PC-9 (cell line): ENCODE data around the gene CYB5RL. TPM values are rescaled to one million over a fixed set of nuclear protein-coding genes. Genes with fewer than 3 reads are reported as not detected.

Source experiments
- BruUV-seq: library from RNA; stranded (reverse); fragments of 400-500 nt; replicated peaks from 2 replicates; lab custom pipeline; 2021; lab: Mats Ljungman, UMichigan
- CTCF ChIA-PET: fragments of 300-600 bp; sonication (Branson Sonifier 250); formaldehyde crosslinking; loops from one replicate; lab custom pipeline; 2022; ENCODE audit warnings: antibody characterized with exemption; lab: Charles Lee
- POLR2A ChIA-PET: fragments of 300-600 bp; sonication (Branson Sonifier 250); formaldehyde crosslinking; loops from one replicate; lab custom pipeline; 2022; ENCODE audit warnings: antibody characterized with exemption; ENCODE audit not compliant: unreplicated experiment; lab: Charles Lee
- DNase-seq, 2 experiments: peaks; one replicate each; pipeline versions ENCODE4 v3.0.0 to v3.0.0-alpha.2; 2015 to 2022; ENCODE audit warnings: mixed read lengths in 1 of 2
- H2AFZ ChIP-seq: fragments of 200-600 bp; sonication (generic); 2 replicates; pipeline ENCODE4 v1.8.1; 2017; ENCODE audit warnings: antibody characterized with exemption
- H3F3A ChIP-seq: fragments of 200-600 bp; sonication (generic); 2 replicates; pipeline ENCODE4 v1.8.1; 2017; ENCODE audit warnings: antibody characterized with exemption, mild to moderate bottlenecking, low read depth; ENCODE audit not compliant: insufficient read depth
- H3K27ac ChIP-seq: fragments of 200-600 bp; sonication (generic); 2 replicates; pipeline ENCODE4 v1.6.1; 2016; ENCODE audit warnings: mixed run types
- H3K27me3 ChIP-seq: fragments of 200-600 bp; sonication (generic); 2 replicates; pipeline ENCODE4 v1.6.1; 2016; ENCODE audit warnings: low read depth, mixed run types; ENCODE audit not compliant: insufficient read depth
- H3K36me3 ChIP-seq: fragments of 200-600 bp; sonication (generic); 2 replicates; pipeline ENCODE4 v1.6.1; 2016; ENCODE audit warnings: low read depth, mixed run types
- H3K4me1 ChIP-seq: fragments of 200-600 bp; sonication (generic); replicated peaks from 2 replicates; pipeline ENCODE4 v1.6.1; 2016; ENCODE audit warnings: mixed run types; ENCODE audit not compliant: insufficient read depth
- H3K4me2 ChIP-seq: fragments of 200-600 bp; sonication (generic); 2 replicates; pipeline ENCODE4 v1.6.1; 2017; ENCODE audit warnings: mixed run types
- H3K4me3 ChIP-seq: fragments of 200-600 bp; sonication (generic); 2 replicates; pipeline ENCODE4 v1.6.1; 2016; ENCODE audit warnings: mixed run types
- H3K79me2 ChIP-seq: fragments of 200-600 bp; sonication (generic); 2 replicates; pipeline ENCODE4 v1.6.1; 2017; ENCODE audit warnings: low read depth, mixed run types
- H3K9me2 ChIP-seq: fragments of 200-600 bp; sonication (generic); 2 replicates; pipeline ENCODE4 v1.8.1; 2017; ENCODE audit warnings: mild to moderate bottlenecking; ENCODE audit not compliant: insufficient read depth
- H3K9me3 ChIP-seq: fragments of 200-600 bp; sonication (generic); 2 replicates; pipeline ENCODE4 v1.8.1; 2016; ENCODE audit warnings: low read depth; ENCODE audit not compliant: insufficient read depth
- H4K20me1 ChIP-seq: fragments of 200-600 bp; sonication (generic); 2 replicates; pipeline ENCODE4 v1.8.1; 2017; ENCODE audit not compliant: insufficient read depth
- CTCF ChIP-seq: fragments of 200-600 bp; sonication (generic); conservative IDR thresholded peaks from 2 replicates; pipeline ENCODE4 v1.6.1; 2017; ENCODE audit warnings: mixed run types, antibody characterized with exemption, mild to moderate bottlenecking, moderate library complexity
- EZH2 ChIP-seq: fragments of 200-600 bp; sonication (generic); IDR thresholded peaks from 2 replicates; pipeline ENCODE4 v1.8.0; 2017; ENCODE audit warnings: antibody characterized with exemption, low read depth
- intact Hi-C: fragments of 100-400 bp; cut with micrococcal nuclease; formaldehyde crosslinking; loops from one replicate; pipeline ENCODE4 v1.10.0; 2022; ENCODE audit not compliant: unreplicated experiment
- total RNA-seq: library from RNA; stranded (reverse); gene quantifications from 2 replicates; pipeline ENCODE4 v1.2.3, GENCODE V29; 2021

Gene CYB5RL
- total RNA-seq, 1 experiment from 2014 or later = 6.7 TPM

- intact Hi-C loops = no loop called here
- TF ChIP-seq EZH2 (no peak), CTCF (no peak)
- BruUV-seq = no TSS peak
- Histone ChIP-seq H3K4me2 (no peak overlapping the region), H4K20me1 (no peaks in the 10 kb centered on the region), H3K79me2 (no peaks in the 10 kb centered on the region), H3K4me3 (no peak overlapping the region), H2AFZ (no peak overlapping the region), H3K9me2 (no peaks in the 10 kb centered on the region), H3K4me1 (no peaks in the 10 kb centered on the region), H3K27me3 (no peaks in the 10 kb centered on the region), H3K36me3 (no peaks in the 10 kb centered on the region), H3K9me3 (no peaks in the 10 kb centered on the region), H3F3A (no peaks in the 10 kb centered on the region), H3K27ac (no peak overlapping the region)
- ChIA-PET POLR2A (no interaction called here), CTCF (no interaction called here)
- no peak for DNase-seq
Observed at GRCh38 chr1:54177726-54178125, 22.1 kb downstream of the CYB5RL start.

- H3K79me2 ChIP-seq = no peaks in the 10 kb centered on the region
- no peak for DNase-seq
- no peaks in the 10 kb centered on the region for H3K36me3 ChIP-seq
- H3K9me2 ChIP-seq = no peaks in the 10 kb centered on the region
- intact Hi-C loops = no loop called here
- POLR2A ChIA-PET = no interaction called here
- H2AFZ ChIP-seq = no peak overlapping the region
- no peaks in the 10 kb centered on the region for H3F3A ChIP-seq
- no peak overlapping the region for H3K27ac ChIP-seq
- H3K4me3 ChIP-seq = no peak overlapping the region
- no peak for TF ChIP-seq EZH2
- TF ChIP-seq CTCF = no peak
- no peaks in the 10 kb centered on the region for H3K9me3 ChIP-seq
- no peaks in the 10 kb centered on the region for H3K27me3 ChIP-seq
- H3K4me1 ChIP-seq = no peaks in the 10 kb centered on the region
- CTCF ChIA-PET = no interaction called here
- H3K4me2 ChIP-seq = no peak overlapping the region
- BruUV-seq = no TSS peak
- H4K20me1 ChIP-seq = no peaks in the 10 kb centered on the region
Observed at GRCh38 chr1:54176621-54177327, 23.1 kb downstream of the CYB5RL start.

GRCh38 chr1:54174106-54174505, 25.7 kb downstream of the CYB5RL start:
- TF ChIP-seq CTCF (no peak), EZH2 (no peak)
- no peaks in the 10 kb centered on the region for H3K9me3 ChIP-seq
- CTCF ChIA-PET = no interaction called here
- H3K4me1 ChIP-seq = no peaks in the 10 kb centered on the region
- H4K20me1 ChIP-seq = no peaks in the 10 kb centered on the region
- no peak overlapping the region for H2AFZ ChIP-seq
- H3K36me3 ChIP-seq = no peaks in the 10 kb centered on the region
- H3K4me3 ChIP-seq = no peak overlapping the region
- POLR2A ChIA-PET = no interaction called here
- no peaks in the 10 kb centered on the region for H3K27me3 ChIP-seq
- no peak for DNase-seq
- H3K27ac ChIP-seq = no peak overlapping the region
- H3K79me2 ChIP-seq = no peaks in the 10 kb centered on the region
- no peak overlapping the region for H3K4me2 ChIP-seq
- no TSS peak for BruUV-seq
- no peaks in the 10 kb centered on the region for H3F3A ChIP-seq
- H3K9me2 ChIP-seq = no peaks in the 10 kb centered on the region
- intact Hi-C loops = no loop called here
